Erythroblast (primary cell): ENCODE results near the gene DNAH11.

ENCODE experiments used
- GATA1 ChIP-seq: IDR thresholded peaks from 2 replicates; pipeline ENCODE4 v1.6.1; 2011; ENCODE audit warnings: low read depth, mild to moderate bottlenecking, control low read depth, low read length, moderate library complexity
- POLR2A ChIP-seq: IDR thresholded peaks from 2 replicates; pipeline ENCODE4 v1.6.1; 2011; ENCODE audit warnings: mild to moderate bottlenecking, low read length

GRCh38 chr7:21580073-21580521, 37.3 kb downstream of the DNAH11 start:
- no peak for TF ChIP-seq POLR2A
- TF ChIP-seq GATA1: no peak
